ENCODE measurements around the gene ITPRIP.

DNA sequence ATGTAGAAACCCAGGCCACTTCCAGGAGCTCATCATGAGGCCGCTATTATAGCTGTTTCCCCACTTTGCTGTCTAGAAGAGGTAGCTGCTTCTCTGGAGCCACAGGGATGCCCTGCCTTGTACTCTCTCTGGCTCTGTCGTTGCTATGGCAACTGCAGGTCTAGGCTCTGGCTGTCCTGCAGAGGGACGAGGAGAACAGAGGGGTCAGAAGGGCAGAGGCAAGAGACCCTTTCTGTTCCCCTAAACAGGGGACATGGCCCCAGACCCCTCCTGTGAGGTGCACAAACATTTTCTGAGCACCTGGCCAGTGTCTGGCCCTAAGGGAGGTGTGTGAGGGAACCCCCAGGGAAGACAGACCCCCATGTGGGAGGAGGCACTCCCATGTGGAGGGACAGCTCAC lies 31.4 kb downstream of the ITPRIP start:
- TF ChIP-seq, protein P1, sequence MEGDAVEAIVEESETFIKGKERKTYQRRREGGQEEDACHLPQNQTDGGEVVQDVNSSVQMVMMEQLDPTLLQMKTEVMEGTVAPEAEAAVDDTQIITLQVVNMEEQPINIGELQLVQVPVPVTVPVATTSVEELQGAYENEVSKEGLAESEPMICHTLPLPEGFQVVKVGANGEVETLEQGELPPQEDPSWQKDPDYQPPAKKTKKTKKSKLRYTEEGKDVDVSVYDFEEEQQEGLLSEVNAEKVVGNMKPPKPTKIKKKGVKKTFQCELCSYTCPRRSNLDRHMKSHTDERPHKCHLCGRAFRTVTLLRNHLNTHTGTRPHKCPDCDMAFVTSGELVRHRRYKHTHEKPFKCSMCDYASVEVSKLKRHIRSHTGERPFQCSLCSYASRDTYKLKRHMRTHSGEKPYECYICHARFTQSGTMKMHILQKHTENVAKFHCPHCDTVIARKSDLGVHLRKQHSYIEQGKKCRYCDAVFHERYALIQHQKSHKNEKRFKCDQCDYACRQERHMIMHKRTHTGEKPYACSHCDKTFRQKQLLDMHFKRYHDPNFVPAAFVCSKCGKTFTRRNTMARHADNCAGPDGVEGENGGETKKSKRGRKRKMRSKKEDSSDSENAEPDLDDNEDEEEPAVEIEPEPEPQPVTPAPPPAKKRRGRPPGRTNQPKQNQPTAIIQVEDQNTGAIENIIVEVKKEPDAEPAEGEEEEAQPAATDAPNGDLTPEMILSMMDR (conservative IDR thresholded peaks at IDR 0.05 in 1 of 2, IDR thresholded peaks at IDR 0.05 in 1 of 2; ENCODE audit: low read depth in 1 of 2, low read length in 2 of 2), result no peak
- TF ChIP-seq EZH2 (IDR thresholded peaks at IDR 0.05; ENCODE audit: low read length, missing control alignments), result no peak

Measured in fibroblast of lung (primary cell).